GM21423 (cell line): ENCODE data around the gene GAD1.

Experiments used
- ATAC-seq: cut with Tn5 transposase; IDR thresholded peaks from one replicate; pipeline ENCODE4 v1.9.1; 2021; ENCODE audit warnings: mild to moderate bottlenecking, moderate library complexity; ENCODE audit not compliant: unreplicated experiment

The GAD1 gene

GRCh38 chr2:170887896-170888295 is 71.2 kb downstream of the GAD1 start:
- no peak for ATAC-seq

GRCh38 chr2:170891893-170892292 is 75.2 kb downstream of the GAD1 start:
- ATAC-seq: no peak

GRCh38 chr2:170892391-170892951 is 75.8 kb downstream of the GAD1 start:
- ATAC-seq: no peak

GRCh38 chr2:170895023-170895757 is 78.5 kb downstream of the GAD1 start:
- ATAC-seq: no peak

- no peak for ATAC-seq
Measured at GRCh38 chr2:170896622-170897021, 79.9 kb downstream of the GAD1 start.

GRCh38 chr2:170897108-170897507 is 80.4 kb downstream of the GAD1 start:
- no peak for ATAC-seq

GRCh38 chr2:170905864-170906263 is 89.2 kb downstream of the GAD1 start:
- ATAC-seq: no peak
